GM12874 (cell line): ENCODE data around the gene WASHC3.

Experiments used
- TF ChIP-seq, protein P1 (sequence below): IDR thresholded peaks from 2 replicates; pipeline ENCODE4 v1.5.1; 2011; ENCODE audit warnings: low read depth, mild to moderate bottlenecking, control low read depth, low read length, moderate library complexity; ENCODE audit not compliant: insufficient read depth

WASHC3 gene

GRCh38 chr12:102059343-102059742 lies 2.4 kb downstream of the WASHC3 start:
- TF ChIP-seq, protein P1, sequence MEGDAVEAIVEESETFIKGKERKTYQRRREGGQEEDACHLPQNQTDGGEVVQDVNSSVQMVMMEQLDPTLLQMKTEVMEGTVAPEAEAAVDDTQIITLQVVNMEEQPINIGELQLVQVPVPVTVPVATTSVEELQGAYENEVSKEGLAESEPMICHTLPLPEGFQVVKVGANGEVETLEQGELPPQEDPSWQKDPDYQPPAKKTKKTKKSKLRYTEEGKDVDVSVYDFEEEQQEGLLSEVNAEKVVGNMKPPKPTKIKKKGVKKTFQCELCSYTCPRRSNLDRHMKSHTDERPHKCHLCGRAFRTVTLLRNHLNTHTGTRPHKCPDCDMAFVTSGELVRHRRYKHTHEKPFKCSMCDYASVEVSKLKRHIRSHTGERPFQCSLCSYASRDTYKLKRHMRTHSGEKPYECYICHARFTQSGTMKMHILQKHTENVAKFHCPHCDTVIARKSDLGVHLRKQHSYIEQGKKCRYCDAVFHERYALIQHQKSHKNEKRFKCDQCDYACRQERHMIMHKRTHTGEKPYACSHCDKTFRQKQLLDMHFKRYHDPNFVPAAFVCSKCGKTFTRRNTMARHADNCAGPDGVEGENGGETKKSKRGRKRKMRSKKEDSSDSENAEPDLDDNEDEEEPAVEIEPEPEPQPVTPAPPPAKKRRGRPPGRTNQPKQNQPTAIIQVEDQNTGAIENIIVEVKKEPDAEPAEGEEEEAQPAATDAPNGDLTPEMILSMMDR, result no peak

GRCh38 chr12:102054345-102054744 lies 7.4 kb downstream of the WASHC3 start:
- TF ChIP-seq, protein P1, result no peak

DNA sequence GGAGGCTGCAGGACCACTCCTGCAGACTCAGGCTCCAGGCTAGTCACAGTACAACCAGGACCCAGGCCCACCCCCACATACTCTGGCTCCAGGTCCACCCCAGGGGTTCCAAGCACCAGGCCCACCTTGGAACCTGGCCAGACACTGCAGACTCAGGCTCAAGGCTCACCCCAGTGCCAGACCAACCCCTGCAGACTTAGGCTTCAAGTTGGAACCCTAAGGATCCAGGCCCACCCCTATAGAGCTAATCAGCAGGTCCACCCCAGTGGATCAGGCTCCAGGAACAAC lies 8.8 kb downstream of the WASHC3 start:
- TF ChIP-seq, protein P1, result no peak

DNA sequence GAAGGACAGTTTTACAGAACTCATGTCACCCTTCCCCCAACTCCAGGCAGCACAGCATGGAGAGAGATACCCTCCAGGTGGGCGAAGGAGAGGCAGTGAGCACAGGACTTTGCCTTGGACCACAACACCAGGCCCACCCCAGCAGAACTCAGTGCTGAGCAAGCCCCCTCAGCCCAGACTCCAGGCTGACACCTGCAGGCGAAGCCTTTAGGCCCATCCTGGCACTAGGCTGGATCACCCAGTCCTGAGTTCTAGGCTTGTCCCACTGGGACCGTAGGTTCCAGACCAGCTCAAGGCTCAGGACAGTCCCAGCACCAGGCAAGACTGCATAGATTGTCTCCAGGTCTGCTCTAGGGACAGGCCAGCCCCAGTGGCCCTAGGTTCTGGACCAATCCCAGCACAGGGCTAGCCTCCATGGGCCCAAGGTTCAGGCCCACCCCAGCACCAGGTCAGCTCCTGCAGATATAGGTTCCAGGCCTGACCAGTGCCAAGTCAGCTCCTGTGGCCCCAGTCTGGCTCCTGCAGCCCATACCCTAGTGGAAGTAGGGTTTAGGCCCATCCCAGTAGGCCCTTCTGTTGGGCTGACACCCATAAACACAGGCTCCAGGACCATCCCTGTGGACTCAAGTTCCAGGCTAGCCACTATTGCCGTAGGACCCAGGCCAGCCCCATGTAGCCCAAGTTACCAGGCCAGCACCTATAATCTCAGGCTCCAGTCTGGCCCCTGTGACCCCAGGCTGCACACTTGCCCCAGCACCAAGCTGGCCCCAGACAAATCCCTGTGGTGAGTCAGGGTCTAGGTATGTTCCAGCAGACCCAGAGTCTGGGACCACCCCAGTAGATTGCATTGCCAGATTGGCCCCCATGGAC lies 9.4 kb downstream of the WASHC3 start:
- TF ChIP-seq, protein P1, result 0 out of 2 replicates have a peak, but pooled peaks have one; percentile 9

DNA sequence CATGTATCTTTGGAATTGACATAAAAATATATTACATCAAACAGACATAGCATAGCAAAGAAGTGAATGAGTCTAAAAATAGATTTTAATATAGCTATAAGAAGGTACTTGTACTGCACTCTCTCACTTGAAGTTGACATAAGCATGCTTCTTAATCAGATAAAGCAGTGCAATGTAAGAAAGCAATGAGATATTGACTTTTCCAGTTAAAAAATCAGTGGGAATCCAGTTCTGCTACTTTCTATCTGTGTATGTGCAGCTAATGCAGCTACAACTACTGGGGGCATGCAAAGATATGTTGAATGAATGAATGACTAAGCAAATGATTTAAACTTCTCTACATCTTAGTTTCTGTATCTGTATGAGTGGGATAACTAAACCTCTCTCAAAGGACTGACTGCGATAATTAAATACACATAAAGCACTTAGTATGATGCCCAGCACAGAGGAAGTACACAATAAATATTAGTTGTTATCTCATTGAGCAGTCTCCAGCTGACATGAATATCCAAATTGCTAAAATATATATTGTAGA lies 10.3 kb downstream of the WASHC3 start:
- TF ChIP-seq, protein P1, result no peak

- TF ChIP-seq, protein P1, result no peak
Observed at GRCh38 chr12:102050660-102051430, 10.9 kb downstream of the WASHC3 start.

DNA sequence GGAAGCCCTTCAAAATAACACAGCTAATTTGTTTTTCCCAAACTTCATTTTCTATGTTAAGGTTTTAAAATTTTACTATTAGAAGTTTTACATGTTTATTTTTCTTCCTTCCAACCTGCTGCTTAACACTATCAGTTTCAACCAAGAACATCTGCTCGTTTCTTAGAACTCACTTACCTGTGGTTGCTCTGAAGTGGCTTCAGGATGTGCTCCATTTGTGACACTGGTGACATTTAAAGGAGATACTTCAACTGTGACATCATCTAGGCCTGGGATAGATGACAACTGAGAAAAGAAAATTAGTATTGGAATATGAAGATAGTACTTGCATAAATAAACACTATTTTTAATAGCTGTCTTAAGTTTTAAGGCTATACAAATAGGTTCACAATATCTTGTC lies 17.9 kb downstream of the WASHC3 start:
- TF ChIP-seq, protein P1, result no peak
